KMS-11 (cell line): Measurements from ENCODE around the gene GDF2.

Experiments
- H2AFZ ChIP-seq: fragments of 200-600 bp; sonication (generic); 2 replicates; pipeline ENCODE4 v1.6.1; 2016; ENCODE audit warnings: antibody characterized with exemption, mixed run types, low read depth
- H3K27ac ChIP-seq: fragments of 200-600 bp; sonication (generic); 2 replicates; pipeline ENCODE4 v1.6.1; 2016; ENCODE audit warnings: mild to moderate bottlenecking, mixed run types
- H3K27me3 ChIP-seq: fragments of 200-600 bp; sonication (generic); 2 replicates; pipeline ENCODE4 v1.6.1; 2017; ENCODE audit warnings: mild to moderate bottlenecking, low read depth, mixed run types, moderate library complexity; ENCODE audit not compliant: insufficient read depth
- H3K36me3 ChIP-seq: fragments of 200-600 bp; sonication (generic); 2 replicates; pipeline ENCODE4 v1.6.1; 2017; ENCODE audit warnings: mild to moderate bottlenecking, mixed run types; ENCODE audit not compliant: insufficient read depth
- H3K4me1 ChIP-seq: fragments of 200-600 bp; sonication (generic); 2 replicates; pipeline ENCODE4 v1.6.1; 2016; ENCODE audit warnings: mild to moderate bottlenecking, low read depth, mixed run types; ENCODE audit not compliant: poor library complexity, severe bottlenecking
- H3K4me2 ChIP-seq: fragments of 200-600 bp; sonication (generic); 2 replicates; pipeline ENCODE4 v1.7.0; 2016; ENCODE audit warnings: mild to moderate bottlenecking, mixed run types
- H3K4me3 ChIP-seq: fragments of 200-600 bp; sonication (generic); IDR thresholded peaks from 2 replicates; pipeline ENCODE4 v1.6.1; 2017; ENCODE audit warnings: low read depth, low read length, mixed read lengths; ENCODE audit not compliant: insufficient read depth
- H3K79me2 ChIP-seq: fragments of 200-600 bp; sonication (generic); 2 replicates; pipeline ENCODE4 v1.6.1; 2016; ENCODE audit warnings: low read depth, mixed run types; ENCODE audit not compliant: insufficient read depth
- H3K9ac ChIP-seq: fragments of 200-600 bp; sonication (generic); 2 replicates; pipeline ENCODE4 v1.6.1; 2016; ENCODE audit warnings: mild to moderate bottlenecking, mixed run types
- H4K20me1 ChIP-seq: fragments of 200-600 bp; sonication (generic); 2 replicates; pipeline ENCODE4 v1.6.1; 2016; ENCODE audit warnings: mild to moderate bottlenecking, mixed run types; ENCODE audit not compliant: insufficient read depth
- CTCF ChIP-seq: fragments of 200-600 bp; sonication (generic); conservative IDR thresholded peaks from 2 replicates; pipeline ENCODE4 v1.6.1; 2017; ENCODE audit warnings: low read depth, mild to moderate bottlenecking, antibody characterized with exemption, low read length, moderate library complexity, mixed read lengths

Gene GDF2

GRCh38 chr10:47365431-47366180, 43.4 kb downstream of the GDF2 start:
- no peak overlapping the region for H3K4me2 ChIP-seq
- no peak overlapping the region for H2AFZ ChIP-seq
- no peaks in the 10 kb centered on the region for H4K20me1 ChIP-seq
- H3K27me3 ChIP-seq, result no peaks in the 10 kb centered on the region
- no peak overlapping the region for H3K27ac ChIP-seq
- no peak for TF ChIP-seq CTCF
- H3K4me3 ChIP-seq, result no peak overlapping the region
- no peaks in the 10 kb centered on the region for H3K36me3 ChIP-seq
- H3K9ac ChIP-seq, result no peak overlapping the region
- no peaks in the 10 kb centered on the region for H3K4me1 ChIP-seq
- no peaks in the 10 kb centered on the region for H3K79me2 ChIP-seq

DNA sequence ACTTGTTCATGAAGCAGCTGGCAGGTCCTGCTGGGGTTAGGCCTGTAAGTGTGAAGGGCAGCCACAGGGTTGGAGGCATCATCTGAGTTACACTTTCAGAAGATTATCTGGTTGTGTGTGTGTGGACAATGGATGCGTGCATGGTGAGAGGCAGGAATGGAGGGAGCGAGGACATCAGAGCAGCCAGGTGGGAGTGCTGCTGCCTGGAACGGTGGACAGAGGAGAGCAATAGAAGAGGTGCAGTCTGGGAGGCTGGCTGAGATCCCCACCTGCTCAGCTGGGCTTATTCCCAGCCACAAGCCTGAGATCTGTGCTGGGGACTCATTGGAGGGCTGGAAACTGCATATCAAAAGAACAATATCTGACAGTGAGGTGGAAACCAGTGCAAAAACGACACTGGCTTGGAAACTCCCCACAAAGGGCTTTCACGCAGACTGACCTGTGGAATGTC, 44.0 kb downstream of the GDF2 start:
- no peaks in the 10 kb centered on the region for H3K79me2 ChIP-seq
- no peaks in the 10 kb centered on the region for H4K20me1 ChIP-seq
- no peak overlapping the region for H3K4me3 ChIP-seq
- H2AFZ ChIP-seq, result no peak overlapping the region
- no peak overlapping the region for H3K9ac ChIP-seq
- H3K27ac ChIP-seq, result no peak overlapping the region
- no peak for TF ChIP-seq CTCF
- no peaks in the 10 kb centered on the region for H3K36me3 ChIP-seq
- H3K4me2 ChIP-seq, result no peak overlapping the region
- no peaks in the 10 kb centered on the region for H3K4me1 ChIP-seq
- H3K27me3 ChIP-seq, result no peaks in the 10 kb centered on the region

- Histone ChIP-seq H3K27ac (no peak overlapping the region), H3K9ac (no peak overlapping the region), H3K4me3 (no peak overlapping the region), H3K4me1 (no peaks in the 10 kb centered on the region), H4K20me1 (no peaks in the 10 kb centered on the region), H3K4me2 (no peak overlapping the region), H2AFZ (no peak overlapping the region), H3K79me2 (no peaks in the 10 kb centered on the region), H3K27me3 (no peaks in the 10 kb centered on the region), H3K36me3 (no peaks in the 10 kb centered on the region)
- TF ChIP-seq CTCF, result no peak
Observed at GRCh38 chr10:47366731-47367460, 44.6 kb downstream of the GDF2 start.

DNA sequence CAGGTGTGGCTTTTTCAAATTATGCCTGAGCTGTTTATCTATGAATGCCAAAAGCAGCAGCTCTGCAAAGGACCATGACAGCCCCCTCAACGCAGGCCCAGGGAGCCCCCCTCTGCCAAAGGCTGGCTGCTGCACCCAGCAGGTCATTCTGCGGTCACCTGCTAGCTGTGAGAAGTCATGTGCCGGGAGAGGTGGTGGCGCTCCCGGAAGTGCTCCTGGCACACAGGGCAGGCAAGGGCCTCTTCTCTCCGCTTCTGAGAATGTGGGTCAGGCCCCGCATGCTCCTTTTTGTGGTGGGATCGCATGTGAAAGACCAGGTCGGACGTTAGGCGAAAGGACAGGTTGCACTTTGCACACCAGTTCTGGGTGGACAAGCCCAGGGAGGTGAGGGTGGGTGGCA, 45.4 kb downstream of the GDF2 start:
- H3K4me3 ChIP-seq, result no peak overlapping the region
- H3K27ac ChIP-seq, result no peak overlapping the region
- no peaks in the 10 kb centered on the region for H4K20me1 ChIP-seq
- no peaks in the 10 kb centered on the region for H3K79me2 ChIP-seq
- H2AFZ ChIP-seq, result no peak overlapping the region
- H3K9ac ChIP-seq, result no peak overlapping the region
- no peaks in the 10 kb centered on the region for H3K4me1 ChIP-seq
- no peaks in the 10 kb centered on the region for H3K27me3 ChIP-seq
- TF ChIP-seq CTCF, result no peak
- no peak overlapping the region for H3K4me2 ChIP-seq
- H3K36me3 ChIP-seq, result no peaks in the 10 kb centered on the region
